Adrenal gland (tissue), 12 donors: ENCODE data around the gene CACUL1. TPM values are rescaled to one million over a fixed set of nuclear protein-coding genes. Genes with fewer than 3 reads are reported as not detected.

Source experiments
- DNase-seq, 7 donors: peaks; one replicate each; pipeline ENCODE4 v3.0.0-alpha.2; 2019 to 2020
- H3K27ac ChIP-seq, 5 donors: fragments of 200-600 bp; sonication (generic) in 4 of 5; 1 replicate in 3 of 5; 2 replicates in 2 of 5; pipeline versions ENCODE4 v1.5.1 to v1.8.0; 2016 to 2020; ENCODE audit warnings: mild to moderate bottlenecking in 1 of 5
- H3K27me3 ChIP-seq: fragments of 200-600 bp; 2 replicates; pipeline ENCODE4 v1.8.0; 2021
- H3K36me3 ChIP-seq, 2 donors: fragments of 200-600 bp; replicated peaks in 1 of 2; 1 replicate in 1 of 2; 2 replicates in 1 of 2; pipeline versions ENCODE4 v1.5.1 to v1.8.0; 2018 to 2022
- H3K4me1 ChIP-seq, 2 donors: fragments of 200-600 bp; replicated peaks in 1 of 2; 1 replicate in 1 of 2; 2 replicates in 1 of 2; pipeline versions ENCODE4 v1.5.1 to v1.8.0; 2018 to 2021
- H3K4me3 ChIP-seq, 4 donors: fragments of 200-600 bp; sonication (generic) in 3 of 4; one replicate each; pipeline ENCODE4 v1.5.1; 2016 to 2018
- H3K9me3 ChIP-seq, 3 donors: fragments of 200-600 bp; sonication (generic) in 1 of 3; replicated peaks in 1 of 3; 1 replicate in 2 of 3; 2 replicates in 1 of 3; pipeline versions ENCODE4 v1.5.1 to v1.8.0; 2016 to 2021
- POLR2A ChIP-seq, 2 donors: fragments of 450-650 bp; IDR thresholded peaks; one replicate each; pipeline ENCODE4 v1.6.1; 2017; ENCODE audit warnings: antibody characterized with exemption in 2 of 2, mild to moderate bottlenecking in 2 of 2, moderate library complexity in 1 of 2
- WGBS, 4 donors: extraction: QIAGEN DNeasy Blood & Tissue Kit in 2 of 4; methylation state at CpG; one replicate each; pipeline versions ENCODE4 v1.1.5 to v1.1.7; 2013 to 2017; 5-methylcytosine and 5-hydroxymethylcytosine counted together
- intact Hi-C, 2 donors: fragments of 100-400 bp; cut with DNase I; formaldehyde crosslinking; loops; one replicate each; pipeline versions ENCODE4 v1.14.1 to v1.15.0; 2022 to 2023
- polyA plus RNA-seq, 3 donors: library from polyadenylated mRNA; stranded (reverse); fragments of 200-250 nt in 2 of 3; fragments of 350-450 nt in 1 of 3; fragmentation: Illumina TruSeq in 1 of 3; extraction: RNeasy Lipid Tissue Mini Kit (QIAGEN cat#74804) in 1 of 3; gene quantifications; one replicate each; pipeline ENCODE4 v1.2.3, GENCODE V29; 2013 to 2014
- total RNA-seq, 9 donors: library from RNA; depleted of rRNA in 4 of 9; stranded (reverse); fragments of >200 nt in 4 of 9; fragments of 120-200 nt in 1 of 9; fragmentation: NEBNext Ultra II Directional in 1 of 9; extraction: Animal tissue kit (Norgen Biotek cat#: 25700) in 1 of 9; gene quantifications; one replicate each; pipeline versions ENCODE4 v1.1.0 to v1.2.4, GENCODE V29; 2013 to 2023
- TF ChIP-seq, protein P1 (sequence below), 6 experiments: fragments of 450-650 bp in 4 of 6; fragments of 200-600 bp in 2 of 6; sonication (generic) in 1 of 6; IDR thresholded peaks; 1 replicate in 5 of 6; 2 replicates in 1 of 6; pipeline versions ENCODE4 v1.5.1 to v1.8.0; 2016 to 2021; ENCODE audit warnings: antibody characterized with exemption in 6 of 6, mild to moderate bottlenecking in 2 of 6, moderate library complexity in 1 of 6
- donor health status: healthy with polysubstance abuse.
- donor health status: Bipolar disorder and iron deficiency.
- donor health status: DM: yes; HTN: yes; CAD: no.
- donor health status: DM: no; HTN: no; CAD: no.
- donor health status: DM: no; HTN: no; CAD: no.
- donor health status: DM: yes; HTN: yes; CAD: no.

CACUL1 gene
- total and polyA plus RNA-seq, 12 donors: 6.9 to 70.0 (median 30.9) TPM

- H3K9me3 ChIP-seq: no peaks in the 10 kb centered on the region
These were observed 17.0 kb downstream of the CACUL1 start for GRCh38 chr10:118737603-118738302.

GRCh38 chr10:118735294-118735693 is 19.5 kb downstream of the CACUL1 start:
- DNase-seq: no peak
- 71 to 85% (median 78%) methylated on average over 1 of the region's 1 CpG for WGBS, 4 donors
- Histone ChIP-seq H3K36me3 (no peaks in the 10 kb centered on the region), H3K9me3 (no peaks in the 10 kb centered on the region), H3K27me3 (no peaks in the 10 kb centered on the region), H3K27ac (peak overlapping the region in 1 of 5 donors; percentile 23), H3K4me3 (no peak overlapping the region), H3K4me1 (peaks cover 43 to 92% of the 10 kb centered on the region in 2 donors)
- intact Hi-C loops: no loop called here
- TF ChIP-seq POLR2A (IDR thresholded peaks at IDR 0.05): no peak
- TF ChIP-seq, protein P1, sequence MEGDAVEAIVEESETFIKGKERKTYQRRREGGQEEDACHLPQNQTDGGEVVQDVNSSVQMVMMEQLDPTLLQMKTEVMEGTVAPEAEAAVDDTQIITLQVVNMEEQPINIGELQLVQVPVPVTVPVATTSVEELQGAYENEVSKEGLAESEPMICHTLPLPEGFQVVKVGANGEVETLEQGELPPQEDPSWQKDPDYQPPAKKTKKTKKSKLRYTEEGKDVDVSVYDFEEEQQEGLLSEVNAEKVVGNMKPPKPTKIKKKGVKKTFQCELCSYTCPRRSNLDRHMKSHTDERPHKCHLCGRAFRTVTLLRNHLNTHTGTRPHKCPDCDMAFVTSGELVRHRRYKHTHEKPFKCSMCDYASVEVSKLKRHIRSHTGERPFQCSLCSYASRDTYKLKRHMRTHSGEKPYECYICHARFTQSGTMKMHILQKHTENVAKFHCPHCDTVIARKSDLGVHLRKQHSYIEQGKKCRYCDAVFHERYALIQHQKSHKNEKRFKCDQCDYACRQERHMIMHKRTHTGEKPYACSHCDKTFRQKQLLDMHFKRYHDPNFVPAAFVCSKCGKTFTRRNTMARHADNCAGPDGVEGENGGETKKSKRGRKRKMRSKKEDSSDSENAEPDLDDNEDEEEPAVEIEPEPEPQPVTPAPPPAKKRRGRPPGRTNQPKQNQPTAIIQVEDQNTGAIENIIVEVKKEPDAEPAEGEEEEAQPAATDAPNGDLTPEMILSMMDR (IDR thresholded peaks at IDR 0.05): no peak

More at GRCh38 chr10:118737603-118738302, 17.0 kb downstream of the CACUL1 start:
- H3K36me3 ChIP-seq: no peaks in the 10 kb centered on the region
- H3K27me3 ChIP-seq: no peaks in the 10 kb centered on the region
- H3K27ac ChIP-seq: peak overlapping the region in 1 of 5 donors; percentile 22
- H3K4me1 ChIP-seq: peaks cover 56 to 83% of the 10 kb centered on the region in 2 donors
- TF ChIP-seq, protein P1 (IDR thresholded peaks at IDR 0.05): no peak
- no peak for TF ChIP-seq POLR2A (IDR thresholded peaks at IDR 0.05)
- H3K4me3 ChIP-seq: no peak overlapping the region
- intact Hi-C loops: no loop called here
- WGBS, 4 donors: 88 to 92% (median 91%) methylated on average over 3 of the region's 3 CpGs
- DNase-seq: no peak

- no peak for DNase-seq
- Histone ChIP-seq H3K4me3 (no peak overlapping the region), H3K9me3 (no peaks in the 10 kb centered on the region), H3K27ac (no peak overlapping the region), H3K4me1 (peaks cover 43 to 93% of the 10 kb centered on the region in 2 donors), H3K27me3 (no peaks in the 10 kb centered on the region), H3K36me3 (no peaks in the 10 kb centered on the region)
- intact Hi-C loops: no loop called here
- WGBS, 4 donors: 68 to 85% (median 74%) methylated on average over 2 of the region's 2 CpGs
- no peak for TF ChIP-seq POLR2A (IDR thresholded peaks at IDR 0.05)
- TF ChIP-seq, protein P1 (IDR thresholded peaks at IDR 0.05): peak in 3 of 6 experiments; percentile 12 to 30 (median 23)
These were observed 20.3 kb downstream of the CACUL1 start for GRCh38 chr10:118734475-118734874.

GRCh38 chr10:118732245-118733165 is 22.3 kb downstream of the CACUL1 start:
- peaks cover 33 to 89% of the 10 kb centered on the region in 2 donors for H3K4me1 ChIP-seq
- no peaks in the 10 kb centered on the region for H3K9me3 ChIP-seq
- no peak for DNase-seq
- H3K36me3 ChIP-seq: no peaks in the 10 kb centered on the region
- H3K27ac ChIP-seq: no peak overlapping the region
- no peak overlapping the region for H3K4me3 ChIP-seq
- intact Hi-C loops: no loop called here
- no peak for TF ChIP-seq POLR2A (IDR thresholded peaks at IDR 0.05)
- TF ChIP-seq, protein P1 (IDR thresholded peaks at IDR 0.05): no peak
- WGBS, 4 donors: 81 to 85% (median 83%) methylated on average over 12 of the region's 12 CpGs
- H3K27me3 ChIP-seq: no peaks in the 10 kb centered on the region
